ENCODE results near the gene KCNA1. TPM values are rescaled to one million over a fixed set of nuclear protein-coding genes. Genes with fewer than 3 reads are reported as not detected.
"Not testable (repeated sequence)": the region's sequence is repeated elsewhere in the genome, so short reads cannot be mapped to it uniquely, and the experiment has no call there.

The KCNA1 gene
- total and polyA plus RNA-seq, 2 donors (not counting 1 experiment from before 2014, with no cell fraction given), result not detected

DNA sequence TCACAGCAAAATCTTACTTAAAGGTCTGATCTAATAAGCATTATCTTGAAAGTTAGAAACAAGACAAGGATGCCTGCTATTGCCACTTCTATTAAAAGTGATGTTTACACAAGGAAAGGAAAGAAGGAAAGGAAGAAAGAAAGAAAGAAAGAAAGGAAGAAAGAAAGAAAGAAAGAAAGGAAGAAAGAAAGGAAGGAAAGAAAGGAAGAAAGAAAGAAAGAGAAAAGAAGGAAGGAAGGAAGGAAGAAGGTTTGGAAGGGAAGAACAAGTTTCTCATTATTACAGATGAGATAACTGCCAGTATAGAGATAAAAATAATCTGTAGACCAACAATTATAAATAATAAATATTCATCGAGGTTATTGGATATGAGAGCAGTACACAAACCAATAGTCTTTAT lies 35.8 kb upstream of the KCNA1 start:
- H3K4me1 ChIP-seq (ENCODE audit: control insufficient read depth, extremely low read depth, insufficient read depth, low read length), result no peaks in the 10 kb centered on the region
- H3K9ac ChIP-seq (ENCODE audit: insufficient read depth, low read length), result no peak overlapping the region
- no peak overlapping the region for H3K27ac ChIP-seq (ENCODE audit: insufficient read depth, low read length)
- no peaks in the 10 kb centered on the region for H3K27me3 ChIP-seq (ENCODE audit: control insufficient read depth, insufficient read depth, low read length)
- no peaks in the 10 kb centered on the region for H3K36me3 ChIP-seq (ENCODE audit: control insufficient read depth, insufficient read depth, low read length)
- no peaks in the 10 kb centered on the region for H3K79me2 ChIP-seq (ENCODE audit: control insufficient read depth, insufficient read depth, low read length)
- DNase-seq (ENCODE audit: low read depth in 2 of 2), result no peak
- H2AFZ ChIP-seq (ENCODE audit: low read length), result no peak overlapping the region
- no peaks in the 10 kb centered on the region for H3K9me3 ChIP-seq (ENCODE audit: control insufficient read depth, insufficient read depth, low read depth, low read length)
- H4K20me1 ChIP-seq (ENCODE audit: control insufficient read depth, extremely low read depth, insufficient read depth, low read length), result no peaks in the 10 kb centered on the region
- TF ChIP-seq CTCF (conservative IDR thresholded peaks at IDR 0.05 in 1 of 2, IDR thresholded peaks at IDR 0.05 in 1 of 2; ENCODE audit: low read depth in 1 of 2, low read length in 2 of 2) (no peak), EZH2 (IDR thresholded peaks at IDR 0.05; ENCODE audit: low read length, missing control alignments) (no peak)
- no peak overlapping the region for H3K4me2 ChIP-seq (ENCODE audit: extremely low read depth, insufficient read depth, low read length)
- H3K4me3 ChIP-seq (replicated peaks in 1 of 4; ENCODE audit: control extremely low read depth in 1 of 4, insufficient read depth in 1 of 4, low read depth in 3 of 4, low read length in 4 of 4), result no peak overlapping the region

- no peak overlapping the region for H3K27ac ChIP-seq (ENCODE audit: insufficient read depth, low read length)
- H3K79me2 ChIP-seq (ENCODE audit: control insufficient read depth, insufficient read depth, low read length), result no peaks in the 10 kb centered on the region
- TF ChIP-seq CTCF (conservative IDR thresholded peaks at IDR 0.05 in 1 of 2, IDR thresholded peaks at IDR 0.05 in 1 of 2; ENCODE audit: low read depth in 1 of 2, low read length in 2 of 2), result no peak
- no peak for TF ChIP-seq EZH2 (IDR thresholded peaks at IDR 0.05; ENCODE audit: low read length, missing control alignments)
Measured at GRCh38 chr12:4874671-4875070, 35.0 kb upstream of the KCNA1 start.

GRCh38 chr12:4879481-4879880 lies 30.2 kb upstream of the KCNA1 start:
- H3K4me3 ChIP-seq (replicated peaks in 1 of 4; ENCODE audit: control extremely low read depth in 1 of 4, insufficient read depth in 1 of 4, low read depth in 3 of 4, low read length in 4 of 4); H3K9ac ChIP-seq (ENCODE audit: insufficient read depth, low read length); H3K36me3 ChIP-seq (ENCODE audit: control insufficient read depth, insufficient read depth, low read length); H3K27ac ChIP-seq (ENCODE audit: insufficient read depth, low read length); H3K27me3 ChIP-seq (ENCODE audit: control insufficient read depth, insufficient read depth, low read length); H3K9me3 ChIP-seq (ENCODE audit: control insufficient read depth, insufficient read depth, low read depth, low read length); H3K4me2 ChIP-seq (ENCODE audit: extremely low read depth, insufficient read depth, low read length); DNase-seq (ENCODE audit: low read depth in 2 of 2); H3K79me2 ChIP-seq (ENCODE audit: control insufficient read depth, insufficient read depth, low read length); H3K4me1 ChIP-seq (ENCODE audit: control insufficient read depth, extremely low read depth, insufficient read depth, low read length); H2AFZ ChIP-seq (ENCODE audit: low read length); H4K20me1 ChIP-seq (ENCODE audit: control insufficient read depth, extremely low read depth, insufficient read depth, low read length): not testable (repeated sequence)

More at GRCh38 chr12:4874671-4875070, 35.0 kb upstream of the KCNA1 start:
- no peaks in the 10 kb centered on the region for H3K4me1 ChIP-seq (ENCODE audit: control insufficient read depth, extremely low read depth, insufficient read depth, low read length)
- H4K20me1 ChIP-seq (ENCODE audit: control insufficient read depth, extremely low read depth, insufficient read depth, low read length), result no peaks in the 10 kb centered on the region
- DNase-seq (ENCODE audit: low read depth in 2 of 2), result no peak
- no peaks in the 10 kb centered on the region for H3K36me3 ChIP-seq (ENCODE audit: control insufficient read depth, insufficient read depth, low read length)
- no peak overlapping the region for H3K4me3 ChIP-seq (replicated peaks in 1 of 4; ENCODE audit: control extremely low read depth in 1 of 4, insufficient read depth in 1 of 4, low read depth in 3 of 4, low read length in 4 of 4)
- H2AFZ ChIP-seq (ENCODE audit: low read length), result no peak overlapping the region
- H3K9me3 ChIP-seq (ENCODE audit: control insufficient read depth, insufficient read depth, low read depth, low read length), result no peaks in the 10 kb centered on the region
- no peak overlapping the region for H3K4me2 ChIP-seq (ENCODE audit: extremely low read depth, insufficient read depth, low read length)
- H3K9ac ChIP-seq (ENCODE audit: insufficient read depth, low read length), result no peak overlapping the region
- no peaks in the 10 kb centered on the region for H3K27me3 ChIP-seq (ENCODE audit: control insufficient read depth, insufficient read depth, low read length)
